Endothelial cell (in vitro differentiated cells): ENCODE results near the gene CUBN. TPM values are rescaled to one million over a fixed set of nuclear protein-coding genes. Genes with fewer than 3 reads are reported as not detected.

Source experiments
- DNase-seq: peaks from one replicate; pipeline ENCODE4 v3.0.0; 2021; ENCODE audit warnings: low spot score
- H3K27ac Mint-ChIP-seq: one replicate; pipeline ENCODE4 v1.8.0; 2021; ENCODE audit warnings: mixed read lengths, inconsistent platforms; ENCODE audit not compliant: unreplicated experiment
- H3K27me3 Mint-ChIP-seq: one replicate; pipeline ENCODE4 v1.8.0; 2021; ENCODE audit warnings: mild to moderate bottlenecking, moderate library complexity, mixed read lengths, inconsistent platforms; ENCODE audit not compliant: unreplicated experiment
- H3K36me3 Mint-ChIP-seq: one replicate; pipeline ENCODE4 v1.8.0; 2021; ENCODE audit warnings: mild to moderate bottlenecking, low read depth, mixed read lengths, inconsistent platforms; ENCODE audit not compliant: unreplicated experiment
- H3K4me1 Mint-ChIP-seq: one replicate; pipeline ENCODE4 v1.8.0; 2021; ENCODE audit warnings: mild to moderate bottlenecking, mixed read lengths, inconsistent platforms; ENCODE audit not compliant: unreplicated experiment
- H3K4me3 Mint-ChIP-seq: one replicate; pipeline ENCODE4 v1.8.0; 2021; ENCODE audit warnings: mild to moderate bottlenecking, mixed read lengths, inconsistent platforms; ENCODE audit not compliant: unreplicated experiment
- H3K9me3 Mint-ChIP-seq: one replicate; pipeline ENCODE4 v1.8.0; 2021; ENCODE audit warnings: mixed read lengths, inconsistent platforms; ENCODE audit not compliant: unreplicated experiment
- CTCF ChIP-seq: fragments of 200-600 bp; sonication (generic); IDR thresholded peaks from one replicate; pipeline ENCODE4 v1.5.0; 2021; ENCODE audit warnings: antibody characterized with exemption; ENCODE audit not compliant: unreplicated experiment
- total RNA-seq: library from RNA; stranded (reverse); fragmentation: NEBNext Ultra II Directional; extraction: Animal tissue kit (Norgen Biotek cat#: 25700); gene quantifications from one replicate; pipeline ENCODE4 v1.2.1, GENCODE V29; 2021; ENCODE audit not compliant: unreplicated experiment

Gene CUBN
- total RNA-seq, 1 donor from 2014 or later = 8.8 TPM

- Mint-ChIP-seq H3K27ac (no peak overlapping the region), H3K4me1 (no peaks in the 10 kb centered on the region), H3K9me3 (no peaks in the 10 kb centered on the region), H3K36me3 (no peaks in the 10 kb centered on the region), H3K27me3 (no peaks in the 10 kb centered on the region), H3K4me3 (no peak overlapping the region)
- DNase-seq = no peak
- TF ChIP-seq CTCF = no peak
These were observed 33.2 kb upstream of the CUBN start for GRCh38 chr10:17162828-17163227.

- Mint-ChIP-seq H3K27ac (no peak overlapping the region), H3K4me3 (no peak overlapping the region), H3K9me3 (no peaks in the 10 kb centered on the region), H3K36me3 (no peaks in the 10 kb centered on the region), H3K4me1 (no peaks in the 10 kb centered on the region), H3K27me3 (no peaks in the 10 kb centered on the region)
- no peak for DNase-seq
- no peak for TF ChIP-seq CTCF
These were observed 32.2 kb upstream of the CUBN start for GRCh38 chr10:17161775-17162174.

DNA sequence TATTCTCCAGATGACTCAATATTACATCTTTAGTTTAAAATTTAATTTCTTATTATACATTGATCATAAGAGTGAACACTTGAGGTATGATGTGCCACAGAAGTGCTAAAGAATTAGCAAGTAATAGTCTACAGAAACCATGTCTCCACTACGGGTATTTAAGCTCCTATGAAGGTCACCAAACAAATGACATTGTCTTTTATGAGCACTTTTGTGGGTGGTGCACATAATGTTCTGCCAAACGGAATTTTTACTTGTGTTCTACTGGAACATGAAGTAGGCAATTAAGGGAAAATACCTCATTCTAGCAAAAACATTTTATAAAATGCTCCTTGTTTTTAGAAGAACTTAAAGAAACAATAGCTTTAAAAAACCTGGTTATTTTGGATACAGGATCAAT lies 27.4 kb upstream of the CUBN start:
- DNase-seq = no peak
- TF ChIP-seq CTCF = no peak
- no peaks in the 10 kb centered on the region for H3K27me3 Mint-ChIP-seq

DNA sequence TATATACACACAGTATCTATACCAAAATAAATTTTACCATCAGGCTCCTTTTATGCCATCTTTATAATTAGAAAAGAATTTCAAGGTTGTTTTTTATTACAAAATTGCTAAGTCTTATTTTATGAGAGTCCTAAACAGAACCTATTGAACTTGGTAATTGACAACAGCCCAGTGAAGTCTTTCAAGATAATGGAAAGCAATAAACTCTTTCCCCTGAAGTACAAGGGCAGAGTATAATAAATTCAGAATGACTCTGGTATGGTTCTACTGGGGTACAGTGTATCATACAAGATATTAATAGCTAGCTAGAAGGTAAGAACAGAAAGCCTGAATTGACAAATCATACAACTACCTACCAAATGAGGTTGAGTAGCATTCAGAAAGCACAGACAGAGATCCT lies 26.2 kb upstream of the CUBN start:
- no peak for TF ChIP-seq CTCF
- H3K9me3 Mint-ChIP-seq = no peaks in the 10 kb centered on the region
- H3K4me1 Mint-ChIP-seq = no peaks in the 10 kb centered on the region
- DNase-seq = no peak
- no peak overlapping the region for H3K4me3 Mint-ChIP-seq
- H3K27ac Mint-ChIP-seq = no peak overlapping the region
- H3K27me3 Mint-ChIP-seq = no peaks in the 10 kb centered on the region
- no peaks in the 10 kb centered on the region for H3K36me3 Mint-ChIP-seq

More for the DNA sequence above, 27.4 kb upstream of the CUBN start:
- H3K9me3 Mint-ChIP-seq = no peaks in the 10 kb centered on the region
- no peaks in the 10 kb centered on the region for H3K4me1 Mint-ChIP-seq
- H3K27ac Mint-ChIP-seq = no peak overlapping the region
- no peak overlapping the region for H3K4me3 Mint-ChIP-seq
- no peaks in the 10 kb centered on the region for H3K36me3 Mint-ChIP-seq

DNA sequence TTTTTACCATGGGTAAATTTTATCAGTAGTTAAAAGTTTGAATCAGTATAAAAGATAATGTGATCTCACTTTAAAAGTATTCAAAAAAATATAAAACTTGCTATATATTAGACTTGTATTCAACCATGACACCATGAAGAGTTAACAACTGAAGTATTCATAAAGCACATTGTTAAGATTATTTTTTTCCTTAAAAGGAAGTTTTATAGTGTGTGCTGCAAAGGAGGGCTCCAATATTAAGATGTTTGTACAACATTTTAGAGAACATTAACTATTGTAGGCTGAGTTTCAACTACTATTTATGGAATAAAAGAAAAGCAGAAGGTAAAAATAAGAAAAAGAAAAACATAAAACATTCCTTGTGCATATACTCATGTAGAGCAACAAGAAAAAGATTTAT lies 24.5 kb upstream of the CUBN start:
- H3K27me3 Mint-ChIP-seq = no peaks in the 10 kb centered on the region
- H3K36me3 Mint-ChIP-seq = no peaks in the 10 kb centered on the region
- no peak for DNase-seq
- H3K4me1 Mint-ChIP-seq = no peaks in the 10 kb centered on the region
- no peaks in the 10 kb centered on the region for H3K9me3 Mint-ChIP-seq
- no peak for TF ChIP-seq CTCF
- H3K4me3 Mint-ChIP-seq = no peak overlapping the region
- H3K27ac Mint-ChIP-seq = no peak overlapping the region
